HG03060 (cell line): ENCODE measurements around the gene CEP85.
A peak's percentile ranks its signal among the peaks of the same experiment; 100 is the strongest.

Experiments
- ATAC-seq: cut with Tn5 transposase; IDR thresholded peaks from one replicate; pipeline ENCODE4 v1.9.1; 2021; ENCODE audit warnings: low read depth, moderate number of reproducible peaks; ENCODE audit not compliant: unreplicated experiment

Gene CEP85, protein sequence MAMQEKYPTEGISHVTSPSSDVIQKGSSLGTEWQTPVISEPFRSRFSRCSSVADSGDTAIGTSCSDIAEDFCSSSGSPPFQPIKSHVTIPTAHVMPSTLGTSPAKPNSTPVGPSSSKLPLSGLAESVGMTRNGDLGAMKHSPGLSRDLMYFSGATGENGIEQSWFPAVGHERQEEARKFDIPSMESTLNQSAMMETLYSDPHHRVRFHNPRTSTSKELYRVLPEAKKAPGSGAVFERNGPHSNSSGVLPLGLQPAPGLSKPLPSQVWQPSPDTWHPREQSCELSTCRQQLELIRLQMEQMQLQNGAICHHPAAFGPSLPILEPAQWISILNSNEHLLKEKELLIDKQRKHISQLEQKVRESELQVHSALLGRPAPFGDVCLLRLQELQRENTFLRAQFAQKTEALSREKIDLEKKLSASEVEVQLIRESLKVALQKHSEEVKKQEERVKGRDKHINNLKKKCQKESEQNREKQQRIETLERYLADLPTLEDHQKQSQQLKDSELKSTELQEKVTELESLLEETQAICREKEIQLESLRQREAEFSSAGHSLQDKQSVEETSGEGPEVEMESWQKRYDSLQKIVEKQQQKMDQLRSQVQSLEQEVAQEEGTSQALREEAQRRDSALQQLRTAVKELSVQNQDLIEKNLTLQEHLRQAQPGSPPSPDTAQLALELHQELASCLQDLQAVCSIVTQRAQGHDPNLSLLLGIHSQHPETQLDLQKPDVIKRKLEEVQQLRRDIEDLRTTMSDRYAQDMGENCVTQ

DNA sequence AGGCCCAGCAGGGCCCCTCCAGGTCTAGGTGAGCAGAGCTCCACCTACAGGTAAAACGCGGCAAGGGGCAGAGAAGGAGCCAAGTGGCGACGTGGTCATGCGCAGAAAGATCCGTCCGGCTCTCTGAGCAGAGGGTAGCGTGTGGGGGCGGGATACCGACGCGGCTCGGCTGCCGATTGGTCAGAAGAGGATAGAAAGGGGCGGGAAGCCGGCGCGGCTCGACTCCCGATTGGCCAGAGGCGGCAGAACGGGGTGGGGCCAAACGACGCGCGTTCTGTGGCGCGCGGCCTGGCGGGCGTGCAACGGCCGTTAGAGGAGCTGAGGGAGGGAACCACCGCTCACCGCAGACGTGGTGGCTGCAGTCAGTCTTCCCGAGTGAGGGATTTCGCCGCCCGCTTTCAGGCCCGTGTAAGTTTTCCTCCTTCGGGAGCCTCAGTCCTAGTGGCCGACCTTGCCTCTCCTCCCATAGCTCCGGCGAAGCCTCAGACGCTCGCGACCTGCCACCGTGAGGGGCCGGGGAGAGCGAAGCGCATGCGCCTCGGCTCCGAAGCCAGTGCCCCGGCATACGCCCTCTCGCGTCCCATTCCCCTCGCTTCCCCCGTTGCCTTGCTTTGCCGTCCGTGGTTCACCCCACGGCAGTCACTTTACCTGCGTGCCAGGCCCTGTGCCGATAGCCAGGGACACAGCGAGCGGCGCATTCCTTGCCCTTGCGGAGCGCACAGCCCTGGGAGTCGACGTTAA lies at the start of gene CEP85:
Gene CEP85 (plus strand): TSS at position 298 of the 741 bp plus-strand sequence. CDS start 5,584 bp downstream, outside the sequence.
- peak; percentile 78 for ATAC-seq

GRCh38 chr1:26184883-26185282 lies 49.1 kb upstream of the CEP85 start:
- ATAC-seq = no peak

DNA sequence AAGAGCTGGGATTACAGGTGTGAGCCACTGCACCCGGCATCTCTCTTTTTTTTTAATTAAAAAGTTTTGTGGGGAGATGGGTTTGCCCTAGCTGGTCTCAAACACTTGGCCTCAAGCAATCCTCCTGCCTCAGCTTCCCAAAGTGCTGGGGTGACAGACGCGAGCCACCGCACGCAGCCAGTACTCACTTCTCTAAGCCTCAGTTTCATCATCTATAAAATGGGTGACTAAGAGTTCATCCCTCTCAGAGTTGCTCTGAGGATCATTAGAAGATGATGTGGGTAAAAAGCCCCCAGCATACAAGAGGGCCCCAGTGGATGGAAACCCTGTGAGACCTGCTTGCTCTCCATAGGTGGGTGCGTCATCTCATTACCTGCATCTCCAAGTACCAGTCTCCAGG lies 46.1 kb upstream of the CEP85 start:
- no peak for ATAC-seq

DNA sequence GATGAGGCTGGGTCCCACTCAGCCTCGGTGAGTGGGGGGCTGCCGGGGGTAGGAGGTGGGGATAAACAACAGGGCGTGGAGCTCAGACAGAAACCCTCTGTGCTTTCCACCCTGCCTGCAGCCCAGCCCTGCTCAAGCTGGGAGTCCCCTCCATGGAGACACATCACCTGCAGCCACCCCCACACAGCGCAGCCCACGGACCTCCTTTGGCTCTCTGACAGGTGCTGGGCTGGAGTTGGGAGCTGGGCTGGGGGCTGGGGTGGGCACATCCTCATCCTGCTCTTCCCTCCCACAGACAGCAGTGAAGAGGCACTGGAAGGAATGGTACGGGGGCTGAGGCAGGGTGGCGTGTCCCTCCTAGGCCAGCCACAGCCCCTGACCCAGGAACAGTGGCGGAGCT lies 45.5 kb upstream of the CEP85 start:
- ATAC-seq = no peak

DNA sequence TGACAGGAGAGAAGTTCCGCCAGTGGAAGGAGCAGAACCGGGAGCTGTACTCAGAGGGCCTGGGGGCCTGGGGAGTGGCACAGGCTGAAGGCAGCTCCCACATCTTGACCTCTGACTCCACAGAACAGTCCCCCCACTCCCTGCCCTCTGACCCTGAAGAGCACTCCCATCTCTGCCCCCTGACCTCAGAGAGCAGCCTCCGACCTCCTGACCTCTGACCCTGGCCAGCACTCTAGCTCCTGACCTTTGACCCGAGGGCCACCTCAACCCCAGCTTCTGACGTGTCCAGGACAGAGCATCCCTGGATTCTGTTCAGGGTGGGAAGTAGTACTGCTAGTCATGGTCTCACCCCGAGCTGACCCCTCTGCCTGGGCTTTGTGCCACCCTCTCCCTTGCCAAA lies 44.7 kb upstream of the CEP85 start:
- ATAC-seq = no peak

GRCh38 chr1:26189751-26190275 lies 44.2 kb upstream of the CEP85 start:
- no peak for ATAC-seq

- no peak for ATAC-seq
Measured at GRCh38 chr1:26190373-26190987, 43.5 kb upstream of the CEP85 start, which contains the start of gene CATSPER4. CATSPER4 (plus strand) TSS chr1:26190602; CDS start chr1:26190628, 26 bp downstream.

GRCh38 chr1:26191739-26192138 lies 42.3 kb upstream of the CEP85 start:
- ATAC-seq = no peak

- no peak for ATAC-seq
Measured at GRCh38 chr1:26195805-26196204, 38.2 kb upstream of the CEP85 start.

GRCh38 chr1:26197301-26197700 lies 36.7 kb upstream of the CEP85 start:
- no peak for ATAC-seq

- no peak for ATAC-seq
Measured at GRCh38 chr1:26197813-26198212, 36.2 kb upstream of the CEP85 start.

DNA sequence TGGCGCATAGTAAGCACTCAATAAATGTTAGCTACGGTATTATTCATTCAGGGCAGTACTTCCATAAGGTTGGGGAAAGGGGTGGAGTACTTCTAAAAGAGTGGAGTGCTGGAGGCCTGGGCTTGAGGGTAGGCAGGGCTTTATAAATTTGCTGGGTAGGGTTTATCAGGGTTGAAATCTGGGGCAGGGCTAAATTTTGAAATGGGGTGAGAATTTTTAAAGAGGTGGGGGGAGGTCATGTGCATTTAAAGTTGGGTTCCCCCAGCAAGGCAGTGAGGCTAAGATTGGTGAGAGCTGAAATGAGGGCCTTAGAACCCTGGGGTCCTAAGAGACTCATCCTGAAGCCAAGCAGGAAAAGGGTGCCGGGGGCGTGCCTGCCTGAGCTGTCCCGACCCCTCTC lies 33.6 kb upstream of the CEP85 start:
- ATAC-seq = no peak

GRCh38 chr1:26203642-26204318 lies 30.2 kb upstream of the CEP85 start:
- ATAC-seq = no peak

GRCh38 chr1:26210147-26210870 lies 23.7 kb upstream of the CEP85 start:
- ATAC-seq = no peak

- ATAC-seq = no peak
Measured at GRCh38 chr1:26212726-26213125, 21.3 kb upstream of the CEP85 start.

- no peak for ATAC-seq
Measured at GRCh38 chr1:26213335-26213905, 20.6 kb upstream of the CEP85 start.

GRCh38 chr1:26215246-26215645 lies 18.8 kb upstream of the CEP85 start:
- no peak for ATAC-seq

GRCh38 chr1:26218906-26219494 lies 15.0 kb upstream of the CEP85 start:
- no peak for ATAC-seq
